Breast epithelium (tissue), 4 donors: ENCODE measurements around the gene POLN. TPM values are rescaled to one million over a fixed set of nuclear protein-coding genes. Genes with fewer than 3 reads are reported as not detected.
A peak's percentile ranks its signal among the peaks of the same experiment; 100 is the strongest.

Source experiments
- DNase-seq, 2 donors: peaks; one replicate each; pipeline ENCODE4 v3.0.0-alpha.2; 2019; ENCODE audit warnings: low spot score in 2 of 2
- H3K27ac ChIP-seq, 2 donors: fragments of 200-600 bp; sonication (generic) in 1 of 2; one replicate each; pipeline ENCODE4 v1.5.1; 2016 to 2019; ENCODE audit warnings: mild to moderate bottlenecking in 1 of 2
- H3K27me3 ChIP-seq, 2 donors: fragments of 200-600 bp; sonication (generic) in 1 of 2; one replicate each; pipeline versions ENCODE4 v1.5.1 to v1.6.0; 2017 to 2019; ENCODE audit warnings: control low read depth in 1 of 2, mild to moderate bottlenecking in 1 of 2
- H3K36me3 ChIP-seq: fragments of 200-600 bp; one replicate; pipeline ENCODE4 v1.5.1; 2019
- H3K4me1 ChIP-seq, 2 donors: fragments of 200-600 bp; sonication (generic); one replicate each; pipeline ENCODE4 v1.5.1; 2016 to 2019; ENCODE audit warnings: control low read depth in 1 of 2
- H3K4me3 ChIP-seq, 3 donors: fragments of 200-600 bp; sonication (generic); 1 replicate in 2 of 3; 2 replicates in 1 of 3; pipeline ENCODE4 v1.5.1; 2016 to 2019; ENCODE audit warnings: mild to moderate bottlenecking in 3 of 3, moderate library complexity in 2 of 3
- H3K9me3 ChIP-seq, 2 donors: fragments of 200-600 bp; sonication (generic) in 1 of 2; one replicate each; pipeline ENCODE4 v1.5.1; 2016 to 2019; ENCODE audit warnings: control low read depth in 1 of 2
- POLR2A ChIP-seq: fragments of 450-650 bp; IDR thresholded peaks from one replicate; pipeline ENCODE4 v1.6.1; 2016; ENCODE audit warnings: antibody characterized with exemption, mild to moderate bottlenecking, moderate library complexity
- POLR2AphosphoS5 ChIP-seq, 3 donors: sonication (generic); formaldehyde crosslinking; IDR thresholded peaks; one replicate each; pipeline ENCODE4 v1.6.1; 2017; ENCODE audit warnings: antibody characterized with exemption in 3 of 3
- intact Hi-C: fragments of 100-400 bp; cut with DNase I; formaldehyde crosslinking; loops from one replicate; pipeline ENCODE4 v1.15.1; 2023; ENCODE audit warnings: low total_unique reads
- total RNA-seq, 3 donors: library from RNA; depleted of rRNA; stranded (reverse); fragments of >200 nt; gene quantifications; one replicate each; pipeline ENCODE4 v1.1.0, GENCODE V29; 2016
- TF ChIP-seq, protein P1 (sequence below), 3 donors: fragments of 450-650 bp; IDR thresholded peaks; one replicate each; pipeline ENCODE4 v1.5.1; 2016 to 2017; ENCODE audit warnings: antibody characterized with exemption in 3 of 3, mild to moderate bottlenecking in 3 of 3, moderate library complexity in 3 of 3

The POLN gene
- total RNA-seq, 3 donors from 2014 or later: 3.3 to 4.7 (median 4.3) TPM

DNA sequence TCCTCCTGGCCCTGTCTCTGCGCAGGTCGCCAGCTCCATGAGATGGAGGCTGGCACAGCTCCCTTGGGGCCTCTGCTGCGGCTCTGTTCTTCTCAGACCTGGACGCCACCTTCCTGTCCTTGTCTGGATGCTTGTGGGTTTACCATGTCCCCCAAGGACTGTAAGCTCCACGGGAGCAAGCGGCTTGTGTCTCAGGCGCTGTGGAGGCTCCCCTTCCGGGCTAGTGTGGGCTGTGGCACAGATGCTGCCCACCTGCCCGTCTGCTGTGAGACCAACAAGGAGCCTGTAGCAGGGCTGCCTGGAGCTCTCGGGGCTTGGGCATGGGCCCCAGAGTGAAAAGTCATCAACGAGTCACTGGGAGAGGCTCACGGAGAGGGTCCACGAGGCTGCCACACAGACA is 157.6 kb downstream of the POLN start:
- H3K9me3 ChIP-seq: no peaks in the 10 kb centered on the region
- intact Hi-C loops: no loop called here
- H3K4me3 ChIP-seq: no peak overlapping the region
- H3K27me3 ChIP-seq: no peaks in the 10 kb centered on the region
- peak in 1 of 2 donors; percentile 28 for DNase-seq
- no peak for TF ChIP-seq POLR2A
- TF ChIP-seq, protein P1, sequence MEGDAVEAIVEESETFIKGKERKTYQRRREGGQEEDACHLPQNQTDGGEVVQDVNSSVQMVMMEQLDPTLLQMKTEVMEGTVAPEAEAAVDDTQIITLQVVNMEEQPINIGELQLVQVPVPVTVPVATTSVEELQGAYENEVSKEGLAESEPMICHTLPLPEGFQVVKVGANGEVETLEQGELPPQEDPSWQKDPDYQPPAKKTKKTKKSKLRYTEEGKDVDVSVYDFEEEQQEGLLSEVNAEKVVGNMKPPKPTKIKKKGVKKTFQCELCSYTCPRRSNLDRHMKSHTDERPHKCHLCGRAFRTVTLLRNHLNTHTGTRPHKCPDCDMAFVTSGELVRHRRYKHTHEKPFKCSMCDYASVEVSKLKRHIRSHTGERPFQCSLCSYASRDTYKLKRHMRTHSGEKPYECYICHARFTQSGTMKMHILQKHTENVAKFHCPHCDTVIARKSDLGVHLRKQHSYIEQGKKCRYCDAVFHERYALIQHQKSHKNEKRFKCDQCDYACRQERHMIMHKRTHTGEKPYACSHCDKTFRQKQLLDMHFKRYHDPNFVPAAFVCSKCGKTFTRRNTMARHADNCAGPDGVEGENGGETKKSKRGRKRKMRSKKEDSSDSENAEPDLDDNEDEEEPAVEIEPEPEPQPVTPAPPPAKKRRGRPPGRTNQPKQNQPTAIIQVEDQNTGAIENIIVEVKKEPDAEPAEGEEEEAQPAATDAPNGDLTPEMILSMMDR (IDR thresholded peaks at IDR 0.05): no peak
- no peak for TF ChIP-seq POLR2AphosphoS5 (IDR thresholded peaks at IDR 0.05)
- H3K4me1 ChIP-seq: no peaks in the 10 kb centered on the region
- H3K36me3 ChIP-seq: no peaks in the 10 kb centered on the region
- no peak overlapping the region for H3K27ac ChIP-seq

DNA sequence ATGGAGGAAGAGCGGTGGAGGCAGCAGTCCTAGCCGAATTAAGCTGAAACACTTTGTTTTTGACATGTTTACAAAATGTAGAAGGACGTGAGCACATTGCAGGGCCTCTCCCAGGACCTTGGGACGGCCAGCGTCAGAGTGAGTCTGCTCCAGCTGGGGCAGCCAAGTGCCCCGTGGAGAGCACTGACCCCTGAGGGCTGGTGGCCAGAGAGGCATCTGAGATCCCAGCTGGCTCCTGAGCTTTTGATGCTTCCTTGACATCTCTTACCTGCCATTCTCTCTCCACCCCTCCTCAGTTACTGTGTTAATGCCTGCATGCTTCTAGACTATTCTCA is 158.1 kb downstream of the POLN start:
- TF ChIP-seq, protein P1 (IDR thresholded peaks at IDR 0.05): no peak
- TF ChIP-seq POLR2A (no peak), POLR2AphosphoS5 (IDR thresholded peaks at IDR 0.05) (no peak)
- Histone ChIP-seq H3K27ac (no peak overlapping the region), H3K9me3 (no peaks in the 10 kb centered on the region), H3K36me3 (no peaks in the 10 kb centered on the region), H3K27me3 (no peaks in the 10 kb centered on the region), H3K4me3 (no peak overlapping the region), H3K4me1 (no peaks in the 10 kb centered on the region)
- peak in 1 of 2 donors; percentile 33 for DNase-seq
- intact Hi-C loops: no loop called here

DNA sequence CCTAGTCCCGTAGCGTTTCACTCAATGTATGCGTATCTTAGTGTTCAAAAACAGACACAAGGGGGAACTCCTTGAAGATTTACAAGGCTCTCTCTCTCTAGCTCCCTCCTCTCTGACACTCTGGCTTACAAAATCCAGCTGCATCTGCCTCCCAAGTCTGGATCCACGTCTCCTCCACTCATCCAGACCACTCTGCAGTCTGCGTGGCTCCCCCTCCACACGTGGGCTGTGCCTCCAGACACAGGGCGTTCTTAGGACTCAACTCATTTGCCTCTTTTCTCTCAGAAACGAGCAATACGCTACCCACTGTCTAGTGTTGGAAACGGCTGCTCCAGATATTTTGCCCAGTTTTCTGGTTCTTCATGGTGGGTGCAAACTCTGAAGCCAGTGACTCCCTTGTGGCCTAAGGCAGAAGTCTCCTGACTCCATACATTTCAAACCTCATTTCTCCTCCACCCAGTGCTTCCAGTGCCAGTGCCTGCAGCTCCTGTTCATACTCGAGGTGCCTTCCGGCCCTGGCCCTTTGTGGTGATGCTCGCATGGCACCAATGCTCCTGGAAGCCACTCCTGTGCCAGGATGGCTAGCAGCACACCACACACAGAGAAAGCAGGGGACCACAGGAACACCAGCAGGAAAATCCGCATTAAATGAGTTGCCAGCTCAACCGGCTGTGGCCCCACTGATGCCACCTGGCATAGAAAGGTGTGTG is 158.7 kb downstream of the POLN start:
- Histone ChIP-seq H3K9me3 (no peaks in the 10 kb centered on the region), H3K27ac (no peak overlapping the region), H3K4me3 (no peak overlapping the region), H3K27me3 (no peaks in the 10 kb centered on the region), H3K4me1 (no peaks in the 10 kb centered on the region), H3K36me3 (no peaks in the 10 kb centered on the region)
- no peak for TF ChIP-seq POLR2A
- TF ChIP-seq POLR2AphosphoS5 (IDR thresholded peaks at IDR 0.05): no peak
- TF ChIP-seq, protein P1 (IDR thresholded peaks at IDR 0.05): no peak
- intact Hi-C loops: no loop called here
- peak in 1 of 2 donors; percentile 5 for DNase-seq

DNA sequence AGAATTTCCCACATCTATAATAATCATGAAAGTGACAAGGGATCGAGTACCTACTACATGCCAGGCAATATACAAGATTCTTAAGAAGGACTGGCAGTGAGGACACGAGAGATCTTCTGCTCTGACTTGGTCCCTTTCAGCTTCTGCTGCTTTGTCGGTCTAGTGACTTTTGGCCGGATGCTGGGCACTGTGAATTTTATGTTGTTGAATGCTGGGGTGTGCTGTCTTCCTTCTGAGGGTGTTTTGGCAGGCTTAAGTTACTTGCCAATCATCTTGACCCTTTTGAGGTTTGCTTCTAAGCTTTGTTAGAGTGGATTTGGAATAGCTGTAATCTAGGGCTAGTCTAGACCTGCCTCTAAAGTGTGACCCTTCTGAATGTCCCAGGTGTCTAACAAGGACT is 159.3 kb downstream of the POLN start:
- TF ChIP-seq, protein P1 (IDR thresholded peaks at IDR 0.05): no peak
- TF ChIP-seq POLR2AphosphoS5 (IDR thresholded peaks at IDR 0.05) (no peak), POLR2A (no peak)
- H3K27ac ChIP-seq: no peak overlapping the region
- H3K4me1 ChIP-seq: no peaks in the 10 kb centered on the region
- no peaks in the 10 kb centered on the region for H3K9me3 ChIP-seq
- no peak overlapping the region for H3K4me3 ChIP-seq
- intact Hi-C loops: no loop called here
- H3K36me3 ChIP-seq: no peaks in the 10 kb centered on the region
- DNase-seq: no peak
- H3K27me3 ChIP-seq: no peaks in the 10 kb centered on the region

DNA sequence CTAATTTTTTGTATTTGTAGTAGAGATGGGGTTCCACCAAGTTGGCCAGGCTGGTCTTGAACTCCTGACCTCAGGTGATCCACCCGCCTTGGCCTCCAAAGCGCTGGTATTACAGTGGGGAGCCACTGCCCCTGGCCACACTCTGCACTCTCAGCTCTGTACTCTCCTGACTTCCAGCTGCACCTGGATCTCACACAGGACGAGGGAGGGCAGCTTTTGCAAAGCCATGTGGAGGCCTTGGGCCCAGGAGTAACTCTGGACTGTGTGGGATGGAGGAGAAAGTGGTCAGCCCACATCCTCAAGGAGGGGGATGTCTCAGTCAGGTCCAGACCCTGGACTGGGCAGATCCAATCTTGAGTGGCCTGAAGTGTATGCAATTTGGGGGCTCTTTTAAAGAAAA is 159.8 kb downstream of the POLN start:
- Histone ChIP-seq H3K4me1 (no peaks in the 10 kb centered on the region), H3K27ac (no peak overlapping the region), H3K4me3 (no peak overlapping the region), H3K36me3 (no peaks in the 10 kb centered on the region), H3K27me3 (no peaks in the 10 kb centered on the region), H3K9me3 (no peaks in the 10 kb centered on the region)
- intact Hi-C loops: no loop called here
- TF ChIP-seq POLR2AphosphoS5 (IDR thresholded peaks at IDR 0.05) (no peak), POLR2A (no peak)
- TF ChIP-seq, protein P1 (IDR thresholded peaks at IDR 0.05): no peak
- DNase-seq: peak in 1 of 2 donors; percentile 27
